K562 (cell line): ENCODE data around the gene RNF186. TPM values are rescaled to one million over a fixed set of nuclear protein-coding genes. Genes with fewer than 3 reads are reported as not detected.
"Not testable (repeated sequence)": the region's sequence is repeated elsewhere in the genome, so short reads cannot be mapped to it uniquely, and the experiment has no call there.

Source experiments
- ATAC-seq: fragments of 200-7000 bp; cut with Tn5 transposase; 3 replicates; pipeline ENCODE4 v1.9.1; 2020; ENCODE audit warnings: moderate library complexity
- BruUV-seq: library from RNA; stranded (reverse); fragments of 400-500 nt; replicated peaks from 2 replicates; lab custom pipeline; 2021; lab: Mats Ljungman, UMichigan
- CTCF ChIA-PET: fragments of 300-600 bp; formaldehyde crosslinking; extraction: SDS; loops from one replicate; lab custom pipeline; 2021; ENCODE audit warnings: low intra/inter-chr PET ratio; lab: Yijun Ruan, JAX
- POLR2A ChIA-PET: fragments of 300-600, 350-650 bp; sonication (Branson Sonifier 250); formaldehyde crosslinking; extraction: SDS; loops from one replicate; lab custom pipeline; 2021; ENCODE audit warnings: antibody characterized with exemption, inconsistent platforms; lab: Yijun Ruan, JAX
- DNase-seq, 4 experiments: peaks; one replicate each; pipeline versions ENCODE4 v3.0.0 to v3.0.0-alpha.2; 2011 to 2018; ENCODE audit warnings: low spot score in 3 of 4, mixed read lengths in 3 of 4; ENCODE audit errors: extremely low read depth in 1 of 4
- FAIRE-seq: peaks from 2 replicates; lab custom pipeline; 2011; peaks lifted over from hg19 to GRCh38; lab: Jason Lieb, UNC
- H2AFZ ChIP-seq: 2 replicates; pipeline ENCODE4 v1.6.0; 2011; ENCODE audit warnings: low read depth, low read length, control low read depth, inconsistent platforms
- H3K27ac ChIP-seq: fragments of 200-600 bp; 3 replicates; pipeline ENCODE4 v1.8.0; 2011; ENCODE audit warnings: low read depth, mild to moderate bottlenecking, control low read depth, inconsistent platforms, low read length, moderate library complexity, mixed read lengths; ENCODE audit errors: extremely low read depth
- H3K27me3 ChIP-seq, 2 experiments: fragments of 300-600 bp in 1 of 2; 2 replicates in 1 of 2; 3 replicates in 1 of 2; pipeline versions ENCODE4 v1.6.0 to v1.8.0; 2011; ENCODE audit warnings: inconsistent platforms in 2 of 2, low read length in 2 of 2, mild to moderate bottlenecking in 1 of 2, mixed read lengths in 1 of 2, moderate library complexity in 1 of 2; ENCODE audit not compliant: control insufficient read depth in 2 of 2, insufficient read depth in 2 of 2
- H3K36me3 ChIP-seq: fragments of 300-600 bp; 3 replicates; pipeline ENCODE4 v1.8.0; 2011; ENCODE audit warnings: mild to moderate bottlenecking, low read length, inconsistent platforms; ENCODE audit not compliant: control insufficient read depth, insufficient read depth
- H3K4me1 ChIP-seq, 2 experiments: fragments of 200-600 bp in 1 of 2; replicated peaks in 1 of 2; 2 replicates in 1 of 2; 3 replicates in 1 of 2; pipeline versions ENCODE4 v1.5.1 to v1.8.0; 2011; ENCODE audit warnings: inconsistent platforms in 2 of 2, low read length in 2 of 2, mild to moderate bottlenecking in 1 of 2, mixed read lengths in 1 of 2, moderate library complexity in 1 of 2; ENCODE audit not compliant: control insufficient read depth in 2 of 2, insufficient read depth in 2 of 2
- H3K4me2 ChIP-seq: 2 replicates; pipeline ENCODE4 v1.6.1; 2011; ENCODE audit warnings: low read length, control low read depth, inconsistent platforms, mixed read lengths; ENCODE audit not compliant: insufficient read depth
- H3K4me3 ChIP-seq: fragments of 200-600 bp; sonication (generic), shearing (Covaris generic); 2 replicates; pipeline ENCODE4 v1.5.1; 2016; ENCODE audit warnings: control low read depth, inconsistent platforms
- H3K79me2 ChIP-seq: fragments of 200-600 bp; 3 replicates; pipeline ENCODE4 v1.8.0; 2011; ENCODE audit warnings: low read length, inconsistent platforms; ENCODE audit not compliant: control insufficient read depth, insufficient read depth
- H3K9ac ChIP-seq, 2 experiments: 2 replicates each; pipeline versions ENCODE4 v1.6.0 to v1.6.1; 2011; ENCODE audit warnings: low read depth in 2 of 2, low read length in 2 of 2, control low read depth in 1 of 2, inconsistent platforms in 1 of 2, mild to moderate bottlenecking in 1 of 2, mixed read lengths in 1 of 2; ENCODE audit not compliant: insufficient read depth in 1 of 2
- H3K9me1 ChIP-seq: one replicate; pipeline ENCODE4 v1.6.0; 2011; ENCODE audit warnings: inconsistent platforms, mild to moderate bottlenecking, low read length, moderate library complexity; ENCODE audit not compliant: control insufficient read depth, insufficient read depth
- H3K9me3 ChIP-seq: replicated peaks from 2 replicates; pipeline ENCODE4 v1.5.1; 2011; ENCODE audit warnings: low read depth, low read length, inconsistent platforms; ENCODE audit not compliant: control insufficient read depth, insufficient read depth
- H4K20me1 ChIP-seq: replicated peaks from 2 replicates; pipeline ENCODE4 v1.6.1; 2011; ENCODE audit warnings: low read length, inconsistent platforms, mixed read lengths; ENCODE audit not compliant: control insufficient read depth, insufficient read depth
- CEBPB ChIP-seq: fragments of 450-650 bp; IDR thresholded peaks from 2 replicates; pipeline ENCODE4 v1.6.1; 2016; ENCODE audit warnings: missing genetic modification characterization, missing compliant biosample characterization
- CEBPG ChIP-seq, 3 experiments: fragments of 200-800 bp in 1 of 3; sonication (Bioruptor generic) in 1 of 3; sonication (generic) in 1 of 3; formaldehyde crosslinking in 1 of 3; IDR thresholded peaks in 2 of 3; conservative IDR thresholded peaks in 1 of 3; 2 replicates each; pipeline versions ENCODE4 v1.6.1 to v1.8.0; 2016 to 2022; ENCODE audit warnings: missing compliant biosample characterization in 2 of 3, missing genetic modification characterization in 2 of 3, mild to moderate bottlenecking in 1 of 3, missing genetic modification reagents in 1 of 3
- POLR2H ChIP-seq: IDR thresholded peaks from 2 replicates; pipeline ENCODE4 v1.6.1; 2016; ENCODE audit warnings: missing genetic modification characterization, low read depth, mild to moderate bottlenecking, control low read depth, missing compliant biosample characterization, moderate library complexity
- POLR3A ChIP-seq: IDR thresholded peaks from 2 replicates; pipeline ENCODE4 v1.6.1; 2011; ENCODE audit warnings: borderline replicate concordance, mild to moderate bottlenecking, moderate library complexity; ENCODE audit not compliant: insufficient read length, insufficient read depth; ENCODE audit errors: extremely low read depth
- TBP ChIP-seq: optimal IDR thresholded peaks from 2 replicates; pipeline ENCODE3; 2011; ENCODE audit warnings: low read depth, low read length, improper control_type of control experiment
- USF2 ChIP-seq: sonication (generic); formaldehyde crosslinking; IDR thresholded peaks from 2 replicates; pipeline ENCODE4 v1.5.0; 2020; ENCODE audit warnings: missing genetic modification reagents
- WGBS: fragments of 100-300 bp; shearing (Covaris generic); methylation state at CpG from one replicate; pipeline ENCODE4 v1.1.6; 2016; ENCODE audit warnings: low coverage, mixed read lengths; ENCODE audit not compliant: insufficient coverage; ENCODE audit errors: missing lambda C conversion rate; 5-methylcytosine and 5-hydroxymethylcytosine counted together
- in situ Hi-C: fragments of 300-500 bp; cut with MboI; formaldehyde crosslinking; loops from 4 replicates; pipeline ENCODE4 v1.15.0; 2018; ENCODE audit warnings: inconsistent platforms, mixed read lengths
- intact Hi-C: fragments of 100-400 bp; cut with micrococcal nuclease; formaldehyde crosslinking; loops from 2 replicates; pipeline ENCODE4 v1.14.2; 2022
- polyA plus RNA-seq, 8 experiments: library from polyadenylated mRNA; depleted of rRNA in 4 of 8; stranded (reverse) in 5 of 8; unstranded in 3 of 8; fragments of >200 nt; fragmentation: Nextera tagmentation in 2 of 8; fragmentation: Illumina TruSeq in 1 of 8; extraction: Ambion mirVana in 2 of 8; extraction: Trizol in 1 of 8; gene quantifications; 2 replicates each; pipeline versions ENCODE4 v1.2.1 to v1.2.3, GENCODE V29; 2011 to 2014; ENCODE audit warnings: inconsistent platforms in 1 of 8, missing spikeins in 1 of 8
- total RNA-seq, 7 experiments: library from RNA; depleted of rRNA in 6 of 7; stranded (reverse); fragments of >200 nt in 6 of 7; fragmentation: Illumina TruSeq in 2 of 7; extraction: Trizol in 2 of 7; gene quantifications; 2 replicates each; pipeline versions ENCODE4 v1.2.1 to v1.2.3, GENCODE V29; 2011 to 2021; ENCODE audit warnings: low replicate concordance in 1 of 7

Gene RNF186
- total and polyA plus RNA-seq, 9 of the 15 experiments (the other 6 are each of a cell fraction or from before 2014, with no cell fraction given), result not detected

- not testable (repeated sequence) for ATAC-seq, H2AFZ ChIP-seq, H3K27ac ChIP-seq, H3K4me3 ChIP-seq, H3K79me2 ChIP-seq
- 18% methylated on average over 3 of the region's 3 CpGs for WGBS
- POLR2A ChIA-PET, result interaction anchor here (0.9 to 1.6 kb wide), 4 partner anchors 12 to 25 kb away, joined by 3 to 6 read pairs (median 3); no protein-coding TSS in a partner anchor
- H3K27me3 ChIP-seq, result peaks cover 18 to 26% of the 10 kb centered on the region in 2 experiments
- TF ChIP-seq USF2 (CRISPR knock-in tag), result peak; percentile 10; the same call in 1 of the 2 replicates
- peak; percentile 69 for TF ChIP-seq POLR3A
- TF ChIP-seq POLR2H (tag), result peak; percentile 91
- peak; percentile 82 for TF ChIP-seq TBP
- TF ChIP-seq, all 486 proteins: peak for 4; not testable (repeated sequence) for 482
- H3K9me3 ChIP-seq, H3K36me3 ChIP-seq, H3K4me2 ChIP-seq, H3K4me1 ChIP-seq, intact Hi-C loops, DNase-seq, in situ Hi-C loops, FAIRE-seq, H3K9ac ChIP-seq, H3K9me1 ChIP-seq, BruUV-seq, CTCF ChIA-PET, H4K20me1 ChIP-seq: not testable (repeated sequence)
Measured at GRCh38 chr1:19849307-19849706, 34.2 kb upstream of the RNF186 start.

DNA sequence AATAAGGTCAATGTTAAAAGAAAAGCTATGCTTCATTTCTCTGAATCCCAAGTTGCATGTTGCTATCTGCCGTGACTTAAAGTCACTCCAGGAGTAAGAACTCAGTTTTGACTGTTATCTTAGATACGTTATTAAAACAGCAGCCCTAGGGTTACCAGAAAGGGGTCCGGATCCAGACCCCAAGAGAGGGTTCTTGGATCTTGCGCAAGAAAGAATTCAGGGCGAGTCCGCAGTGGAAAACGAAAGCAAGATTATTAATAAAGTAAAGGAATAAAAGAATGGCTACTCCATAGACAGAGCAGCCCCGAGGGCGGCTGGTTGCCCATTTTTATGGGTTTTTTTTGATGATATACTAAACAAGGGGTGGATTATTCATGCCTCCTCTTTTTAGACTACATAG lies 32.3 kb upstream of the RNF186 start:
- H3K36me3 ChIP-seq; H3K79me2 ChIP-seq; H3K9me1 ChIP-seq; DNase-seq; H3K4me3 ChIP-seq; H4K20me1 ChIP-seq; in situ Hi-C loops; ATAC-seq; H3K9me3 ChIP-seq; H3K9ac ChIP-seq; H3K4me2 ChIP-seq; CTCF ChIA-PET; H3K4me1 ChIP-seq; H3K27ac ChIP-seq; intact Hi-C loops; BruUV-seq; H2AFZ ChIP-seq; FAIRE-seq; POLR2A ChIA-PET; TF ChIP-seq CEBPG (CRISPR knock-in tag; IDR thresholded peaks at IDR 0.05): not testable (repeated sequence)
- peaks cover 26 to 37% of the 10 kb centered on the region in 2 experiments for H3K27me3 ChIP-seq
- TF ChIP-seq CEBPG (tag; conservative IDR thresholded peaks at IDR 0.05 in 1 of 2, IDR thresholded peaks at IDR 0.05 in 1 of 2) (peak in 1 of 2 experiments; percentile 80; a peak in 2 of 4 replicates), CEBPB (peak; percentile 82)
- 17% methylated on average over 9 of the region's 9 CpGs for WGBS
